Measurements from ENCODE around the gene SGPP2.
"Not testable (repeated sequence)": the region's sequence is repeated elsewhere in the genome, so short reads cannot be mapped to it uniquely, and the experiment has no call there.

Gene SGPP2

DNA sequence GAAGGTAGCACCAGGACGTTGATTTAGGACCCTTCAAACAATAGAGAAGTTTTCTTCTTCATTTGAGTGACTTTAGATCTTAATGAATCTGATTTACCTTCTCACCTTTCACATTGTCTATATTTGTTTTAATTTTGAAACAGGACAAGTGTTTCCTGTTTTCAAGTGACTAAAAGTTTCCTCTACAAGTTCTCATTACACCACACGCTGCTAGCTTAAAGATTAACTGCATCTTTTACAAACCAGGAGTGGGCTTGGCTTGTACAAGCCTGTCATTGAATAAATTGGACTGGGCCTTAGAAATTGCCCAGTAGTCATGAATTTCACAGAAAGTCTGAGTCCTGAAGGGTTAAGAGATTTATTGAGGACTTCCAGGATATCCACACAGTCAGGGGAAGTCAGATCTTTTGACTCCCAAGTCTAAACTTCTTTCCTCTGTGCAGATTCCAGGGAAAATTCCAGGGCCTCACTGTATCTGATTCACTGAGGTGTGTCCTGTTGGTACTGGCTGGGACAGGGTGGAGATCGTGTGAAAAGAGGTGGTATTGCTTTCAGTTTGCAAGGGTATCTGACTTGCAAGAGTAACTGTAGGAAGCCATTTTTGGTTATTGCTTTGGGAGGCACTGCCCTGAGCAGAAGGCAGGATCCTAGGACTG, 3.4 kb downstream of the SGPP2 start:
- DNase-seq: no peak

DNA sequence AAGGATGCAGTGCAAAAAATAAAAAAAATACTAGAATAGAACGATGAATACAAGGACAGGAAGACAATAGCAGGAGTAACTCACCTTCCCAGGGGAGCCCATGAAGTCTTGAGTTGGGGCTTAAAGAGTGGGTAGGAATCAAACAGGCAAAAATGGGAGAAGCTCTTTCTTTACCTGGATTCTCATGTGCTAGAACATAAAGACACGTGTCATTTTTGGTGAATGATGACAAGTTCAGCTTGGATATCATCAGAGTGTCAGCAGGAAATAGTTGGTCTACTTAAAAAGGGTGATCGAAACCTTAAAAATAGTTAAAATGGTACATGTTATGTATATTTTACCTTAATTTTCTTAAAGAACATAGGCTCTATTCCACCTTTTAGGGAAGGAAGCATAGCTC, 5.7 kb downstream of the SGPP2 start:
- DNase-seq: no peak

DNA sequence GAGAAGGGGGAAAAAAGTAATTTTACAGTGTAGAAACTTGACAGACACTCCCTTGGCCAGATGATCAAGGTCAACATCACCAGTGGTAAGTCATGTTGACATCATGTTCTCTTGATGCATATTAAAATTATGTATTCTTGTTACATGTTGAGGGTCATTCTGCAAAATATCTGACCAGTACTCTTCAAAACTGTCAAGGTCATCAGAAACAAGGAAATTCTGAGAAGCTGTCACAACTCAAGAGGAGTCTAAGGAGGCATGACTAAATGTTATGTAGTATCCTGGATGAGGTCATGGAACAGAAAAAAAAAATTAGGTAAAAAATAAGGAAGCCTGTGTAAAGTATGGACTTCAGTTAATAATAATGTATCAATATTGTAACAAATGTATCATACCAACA, 6.3 kb downstream of the SGPP2 start:
- DNase-seq: no peak

DNA sequence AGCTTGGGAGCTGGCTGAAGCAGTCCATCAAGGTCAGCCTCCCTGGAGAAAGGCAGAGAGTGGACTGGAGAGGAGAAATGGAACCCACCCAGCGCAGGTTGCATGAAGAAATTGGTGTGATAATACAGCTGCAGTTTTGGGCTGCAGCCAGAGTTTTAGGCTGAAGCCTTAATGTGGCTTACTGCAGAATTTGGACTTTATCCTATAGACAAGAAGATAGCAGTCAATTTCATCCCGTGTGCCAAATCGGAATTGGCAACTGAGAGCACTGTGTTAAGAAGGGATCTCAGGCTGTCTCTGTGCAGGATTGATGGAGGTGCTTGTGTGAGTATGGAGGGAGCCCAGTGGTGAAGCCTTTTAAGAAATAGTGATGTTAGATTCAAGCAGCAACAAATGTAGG, 7.5 kb downstream of the SGPP2 start:
- DNase-seq: no peak

GRCh38 chr2:222433332-222434173, 9.2 kb downstream of the SGPP2 start:
- DNase-seq: no peak

DNA sequence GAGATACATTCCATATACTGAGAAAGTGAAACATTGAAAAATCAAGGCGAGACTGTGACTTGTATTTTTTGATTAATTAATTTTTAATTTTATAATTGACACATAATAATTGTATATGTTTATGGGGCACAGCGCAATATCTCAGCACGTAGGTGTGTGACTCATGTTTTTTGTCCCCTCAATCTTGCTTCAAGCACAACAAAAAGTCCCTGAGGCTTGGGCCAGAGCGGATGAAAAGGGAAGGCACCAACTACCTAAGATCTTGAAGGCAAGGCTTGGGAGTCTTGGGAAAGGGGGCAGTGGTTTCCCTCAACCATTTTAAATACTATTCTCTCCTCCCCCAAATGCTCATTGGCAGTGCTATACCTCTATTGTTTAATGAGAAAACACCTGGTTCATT, 9.9 kb downstream of the SGPP2 start:
- DNase-seq: no peak

- DNase-seq: not testable (repeated sequence)
Observed at GRCh38 chr2:222435400-222436039, 11.2 kb downstream of the SGPP2 start.

GRCh38 chr2:222436040-222436413, 11.7 kb downstream of the SGPP2 start:
- no peak for DNase-seq

- no peak for DNase-seq
Observed at GRCh38 chr2:222439692-222440091, 15.3 kb downstream of the SGPP2 start.

DNA sequence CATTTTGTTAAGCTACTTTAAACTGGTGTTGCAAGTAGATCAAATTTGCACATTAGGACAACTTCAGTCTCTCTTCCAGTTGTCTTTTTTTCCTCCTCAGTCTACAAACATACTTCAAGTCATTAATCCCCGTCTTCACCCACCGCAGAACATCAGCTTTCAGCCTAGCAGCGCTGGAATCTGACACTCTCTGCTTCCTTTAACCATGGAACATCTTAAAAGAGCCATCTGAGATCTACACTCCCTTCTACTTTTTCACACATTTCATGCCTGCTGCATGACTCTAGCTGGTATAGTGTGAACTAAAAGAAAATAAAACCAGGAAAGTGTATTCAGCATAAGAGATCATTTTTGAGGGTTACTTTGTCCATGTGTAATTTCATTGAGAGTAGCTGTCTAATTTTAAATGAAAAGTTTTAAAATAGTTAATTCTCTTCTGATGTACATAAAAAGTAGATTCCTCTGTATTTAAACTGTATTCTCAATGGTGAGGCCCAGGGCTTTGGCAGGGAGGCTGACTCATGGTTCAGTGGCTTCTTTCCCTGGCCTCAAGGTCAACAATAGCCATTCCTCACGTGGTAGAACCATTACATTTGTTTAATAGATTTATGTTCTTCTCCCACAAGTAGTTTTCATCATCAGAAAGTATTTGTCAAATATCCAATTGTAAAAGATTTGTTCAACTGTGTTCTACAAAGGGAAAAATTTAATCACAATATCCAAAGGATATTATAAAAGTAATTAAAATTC, 16.5 kb downstream of the SGPP2 start:
- no peak for DNase-seq

DNA sequence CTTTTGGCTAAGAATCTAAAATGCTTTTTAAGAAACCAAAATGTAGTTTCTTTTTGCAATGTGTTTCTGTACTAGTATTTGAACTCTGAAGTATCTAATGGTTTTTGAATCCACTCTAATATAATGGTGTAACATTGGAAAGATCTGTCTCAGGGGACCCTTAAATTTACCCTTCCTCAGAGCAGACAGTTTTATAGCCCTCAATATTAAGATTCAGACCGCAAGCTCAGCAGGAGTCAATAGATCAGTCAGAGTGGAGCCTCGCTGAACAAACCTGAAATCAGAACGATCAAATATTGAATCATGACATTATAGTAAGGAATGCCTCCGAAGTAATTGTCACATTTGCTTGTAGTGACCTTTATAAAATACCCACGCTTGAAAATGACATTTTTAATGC, 18.3 kb downstream of the SGPP2 start:
- DNase-seq: no peak

DNA sequence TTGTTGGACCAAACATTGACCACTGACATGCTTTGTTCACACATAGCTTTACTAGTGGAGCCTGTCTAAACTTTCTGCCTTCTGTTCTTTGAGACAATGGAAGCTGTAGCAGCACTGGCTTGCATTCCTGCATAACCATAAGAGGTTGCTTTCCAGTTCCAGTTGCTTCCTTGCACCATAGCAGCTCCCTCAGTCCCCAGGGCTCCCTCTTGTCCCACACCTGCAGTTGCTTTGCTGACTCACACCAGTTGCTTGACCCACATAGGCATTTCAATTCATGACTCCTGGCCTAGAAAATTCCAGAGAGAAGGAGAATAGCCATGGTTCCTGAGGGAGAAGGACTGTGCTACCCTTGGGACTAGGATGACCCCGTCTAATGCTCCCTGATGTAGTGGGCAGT, 20.9 kb downstream of the SGPP2 start:
- DNase-seq: no peak

DNA sequence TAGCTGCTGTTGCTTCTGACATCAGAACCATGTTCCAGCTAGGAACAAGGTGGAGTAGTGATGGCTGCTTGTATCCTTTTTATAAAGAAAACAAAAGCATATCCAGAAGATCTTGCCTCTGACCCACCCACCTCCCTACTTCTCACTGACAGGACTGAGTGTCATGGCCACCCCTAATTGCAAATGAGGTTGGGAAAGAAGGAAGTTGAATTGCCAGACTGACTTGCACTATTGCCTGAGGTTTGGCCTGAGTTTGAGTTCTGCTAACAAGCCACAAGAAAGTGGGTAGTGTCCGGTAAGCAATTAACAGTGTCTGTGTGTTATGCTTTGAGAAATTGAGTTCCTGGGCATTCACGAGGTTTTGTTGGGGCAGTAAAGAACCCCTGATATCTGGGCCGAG, 22.8 kb downstream of the SGPP2 start:
- DNase-seq: no peak

DNA sequence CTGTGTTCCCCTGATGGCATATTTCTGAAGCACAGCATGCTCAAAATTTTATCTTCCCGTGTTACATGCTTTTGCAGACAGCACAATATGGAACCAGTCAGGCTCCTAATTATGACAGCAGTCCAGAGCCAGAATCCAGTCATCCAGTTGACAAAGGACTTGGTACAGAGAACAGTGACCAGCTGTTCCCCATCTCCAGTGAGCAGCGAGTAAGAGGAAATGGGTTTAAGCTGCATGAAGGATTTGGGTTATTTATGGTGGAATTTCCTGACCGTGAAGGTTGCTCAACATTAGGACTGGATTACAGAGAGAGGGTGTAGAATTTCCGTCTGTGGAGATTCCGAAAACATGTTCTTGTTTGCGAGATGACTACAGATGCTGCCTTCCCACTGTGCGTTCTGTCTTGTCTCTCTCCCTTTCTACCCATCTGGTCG, 24.4 kb downstream of the SGPP2 start:
- no peak for DNase-seq

DNA sequence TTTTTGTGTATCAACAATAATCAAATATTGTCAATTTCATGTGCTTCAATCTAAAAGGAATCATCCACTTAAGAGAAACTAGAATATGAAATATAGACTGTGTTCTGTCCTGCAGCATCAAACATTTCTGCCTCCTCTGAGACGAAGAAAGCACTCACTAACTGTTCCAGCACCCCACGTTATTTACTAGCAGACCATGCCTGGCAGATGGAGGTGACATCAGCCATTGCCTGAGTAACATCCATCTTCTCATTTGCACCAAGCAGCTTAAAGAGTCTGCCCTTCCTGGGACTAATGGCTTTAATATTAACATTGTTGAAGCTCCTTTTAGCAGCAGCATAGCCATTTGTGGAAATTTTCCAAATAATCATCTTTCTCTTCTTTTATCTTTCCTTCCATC, 25.7 kb downstream of the SGPP2 start:
- DNase-seq: no peak

DNA sequence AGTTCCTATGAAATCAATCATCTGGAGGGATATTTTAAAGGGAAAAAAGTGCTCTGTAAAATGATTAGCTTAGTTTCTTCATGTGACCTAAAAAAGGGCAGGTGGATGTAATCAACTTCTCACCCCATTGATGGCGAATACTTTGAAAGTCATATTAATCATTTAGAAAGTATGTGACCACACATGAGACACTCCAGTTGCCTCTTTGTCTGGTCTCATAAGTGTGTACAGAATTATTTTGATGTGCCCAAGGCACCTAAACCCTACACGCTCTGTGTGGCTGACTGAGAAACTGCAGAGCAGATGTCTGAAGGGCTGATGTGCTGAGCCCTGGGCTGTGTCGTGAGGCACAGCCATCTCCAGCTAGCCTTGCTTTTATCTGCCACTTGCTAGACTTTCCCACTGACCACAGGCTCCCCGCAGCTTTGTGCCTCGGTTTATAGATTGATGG, 26.9 kb downstream of the SGPP2 start:
- no peak for DNase-seq

- DNase-seq: no peak
Observed at GRCh38 chr2:222452422-222452950, 28.1 kb downstream of the SGPP2 start.

- no peak for DNase-seq
Observed at GRCh38 chr2:222456479-222457077, 32.2 kb downstream of the SGPP2 start.

GRCh38 chr2:222459983-222460382, 35.6 kb downstream of the SGPP2 start:
- no peak for DNase-seq

DNA sequence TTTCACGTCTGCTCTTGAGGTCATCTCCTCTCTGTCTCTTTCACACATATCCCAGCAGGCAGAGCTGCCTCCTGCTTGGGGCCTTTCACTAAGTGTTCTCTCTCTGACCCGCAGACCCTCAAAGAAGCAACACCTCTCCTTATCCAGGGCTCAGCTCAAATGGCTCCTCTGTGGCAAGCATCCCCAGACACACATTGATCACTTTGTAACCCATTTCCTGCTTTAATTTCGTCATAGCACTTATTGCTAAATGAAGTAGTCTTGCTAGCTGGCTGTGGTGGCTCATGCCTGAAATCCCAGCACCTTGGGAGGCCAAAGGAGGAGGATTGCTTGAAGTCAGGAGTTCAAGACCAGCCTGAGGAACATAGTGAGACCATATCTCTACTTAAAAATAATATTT, 41.4 kb downstream of the SGPP2 start:
- DNase-seq: no peak

GRCh38 chr2:222468346-222468745, 44.0 kb downstream of the SGPP2 start:
- no peak for DNase-seq

DNA sequence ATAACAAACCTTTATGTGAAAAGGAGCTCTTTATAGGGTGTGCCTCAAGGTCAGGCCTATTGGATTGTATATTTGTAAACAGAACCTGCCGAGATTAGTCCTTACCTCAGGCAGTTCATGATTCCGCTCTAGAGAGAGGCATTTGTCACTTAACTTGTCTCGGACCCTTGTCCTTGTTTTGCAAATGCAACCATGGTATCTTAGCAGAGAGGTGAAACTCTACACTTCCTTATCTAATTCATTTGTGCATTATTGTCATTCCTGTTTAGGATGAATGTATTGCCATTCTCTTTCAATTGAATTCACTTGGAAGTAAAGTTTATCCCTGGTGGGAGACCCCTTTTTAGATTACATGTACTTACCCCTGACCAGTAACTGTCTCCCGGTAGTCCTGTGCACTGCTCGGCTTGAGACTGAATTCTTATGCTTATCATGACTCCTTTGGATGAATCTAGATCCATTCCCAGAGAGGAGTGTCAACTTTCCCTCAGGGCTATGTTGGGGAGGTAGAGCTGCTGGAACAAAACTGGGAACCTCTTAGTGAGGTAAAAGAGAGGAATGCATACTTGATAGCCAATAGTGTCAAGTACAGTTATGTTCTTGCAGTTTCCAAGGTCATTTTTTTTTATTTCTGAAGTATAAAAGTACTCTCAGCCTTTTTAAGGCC, 46.6 kb downstream of the SGPP2 start:
- no peak for DNase-seq

All from NCI-H446 treated with DMSO at 0.1 percent for 48 hours (cell line).